GM18526 (cell line): ENCODE results near the gene GPR18.

Experiments used
- POLR2A ChIP-seq: IDR thresholded peaks from 3 replicates; pipeline ENCODE4 v1.6.1; 2011; ENCODE audit not compliant: insufficient read length; ENCODE audit errors: extremely low read depth

Gene GPR18

GRCh38 chr13:99279637-99280036, 21.5 kb upstream of the GPR18 start:
- no peak for TF ChIP-seq POLR2A

- TF ChIP-seq POLR2A, result no peak
These were observed 20.7 kb upstream of the GPR18 start for GRCh38 chr13:99278843-99279242.

- no peak for TF ChIP-seq POLR2A
These were observed 20.0 kb upstream of the GPR18 start for GRCh38 chr13:99278200-99278599.

GRCh38 chr13:99277629-99278028, 19.4 kb upstream of the GPR18 start:
- no peak for TF ChIP-seq POLR2A

GRCh38 chr13:99276706-99277105, 18.5 kb upstream of the GPR18 start:
- TF ChIP-seq POLR2A, result no peak

- TF ChIP-seq POLR2A, result no peak
These were observed 16.9 kb upstream of the GPR18 start for GRCh38 chr13:99275093-99275469.

- TF ChIP-seq POLR2A, result no peak
These were observed 14.9 kb upstream of the GPR18 start for GRCh38 chr13:99273128-99273527.

GRCh38 chr13:99272481-99272880, 14.3 kb upstream of the GPR18 start:
- TF ChIP-seq POLR2A, result no peak

GRCh38 chr13:99271249-99271648, 13.1 kb upstream of the GPR18 start:
- no peak for TF ChIP-seq POLR2A

- no peak for TF ChIP-seq POLR2A
These were observed 12.3 kb upstream of the GPR18 start for GRCh38 chr13:99270518-99270917.

- TF ChIP-seq POLR2A, result no peak
These were observed 11.6 kb upstream of the GPR18 start for GRCh38 chr13:99269627-99270241.

GRCh38 chr13:99268822-99269221, 10.6 kb upstream of the GPR18 start:
- TF ChIP-seq POLR2A, result no peak

GRCh38 chr13:99267927-99268326, 9.7 kb upstream of the GPR18 start:
- no peak for TF ChIP-seq POLR2A

GRCh38 chr13:99266827-99267226, 8.6 kb upstream of the GPR18 start:
- TF ChIP-seq POLR2A, result no peak

- no peak for TF ChIP-seq POLR2A
These were observed 7.7 kb upstream of the GPR18 start for GRCh38 chr13:99265821-99266426.

GRCh38 chr13:99265162-99265800, 7.1 kb upstream of the GPR18 start:
- no peak for TF ChIP-seq POLR2A

- TF ChIP-seq POLR2A, result no peak
These were observed 5.9 kb upstream of the GPR18 start for GRCh38 chr13:99264051-99264450.

- TF ChIP-seq POLR2A, result no peak
These were observed 5.1 kb upstream of the GPR18 start for GRCh38 chr13:99263126-99263785.
